ENCODE results near the gene CAMKV.

DNA sequence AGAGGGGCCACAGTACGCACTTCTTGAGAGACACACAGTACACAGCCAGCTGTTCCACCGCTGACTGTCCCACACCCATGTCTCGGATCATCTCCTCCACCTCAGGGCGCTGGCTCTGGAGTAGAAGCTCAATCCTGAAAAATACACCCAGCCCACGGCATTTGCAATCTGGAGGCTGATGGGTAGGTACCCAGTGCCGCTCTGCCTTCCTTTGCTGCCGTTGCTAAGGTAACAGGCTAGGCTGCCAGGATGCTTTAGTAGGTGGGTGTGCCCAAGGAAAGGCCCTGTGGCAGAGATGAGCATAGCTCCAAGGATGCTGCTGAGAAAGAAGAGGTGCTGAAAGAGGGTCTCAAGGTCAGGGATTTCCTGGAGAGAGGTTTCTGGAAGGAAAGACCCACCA, 27.9 kb downstream of the CAMKV start:
- TF ChIP-seq, protein P1, sequence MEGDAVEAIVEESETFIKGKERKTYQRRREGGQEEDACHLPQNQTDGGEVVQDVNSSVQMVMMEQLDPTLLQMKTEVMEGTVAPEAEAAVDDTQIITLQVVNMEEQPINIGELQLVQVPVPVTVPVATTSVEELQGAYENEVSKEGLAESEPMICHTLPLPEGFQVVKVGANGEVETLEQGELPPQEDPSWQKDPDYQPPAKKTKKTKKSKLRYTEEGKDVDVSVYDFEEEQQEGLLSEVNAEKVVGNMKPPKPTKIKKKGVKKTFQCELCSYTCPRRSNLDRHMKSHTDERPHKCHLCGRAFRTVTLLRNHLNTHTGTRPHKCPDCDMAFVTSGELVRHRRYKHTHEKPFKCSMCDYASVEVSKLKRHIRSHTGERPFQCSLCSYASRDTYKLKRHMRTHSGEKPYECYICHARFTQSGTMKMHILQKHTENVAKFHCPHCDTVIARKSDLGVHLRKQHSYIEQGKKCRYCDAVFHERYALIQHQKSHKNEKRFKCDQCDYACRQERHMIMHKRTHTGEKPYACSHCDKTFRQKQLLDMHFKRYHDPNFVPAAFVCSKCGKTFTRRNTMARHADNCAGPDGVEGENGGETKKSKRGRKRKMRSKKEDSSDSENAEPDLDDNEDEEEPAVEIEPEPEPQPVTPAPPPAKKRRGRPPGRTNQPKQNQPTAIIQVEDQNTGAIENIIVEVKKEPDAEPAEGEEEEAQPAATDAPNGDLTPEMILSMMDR (IDR thresholded peaks at IDR 0.05), result no peak
- no peak for TF ChIP-seq POLR2A (IDR thresholded peaks at IDR 0.05)
